Measurements from ENCODE around the gene MRPS35.

MRPS35 gene

GRCh38 chr12:27796128-27796527, 85.5 kb downstream of the MRPS35 start:
- no peak for DNase-seq (ENCODE audit: extremely low read depth, insufficient read length)
- no peak for TF ChIP-seq CTCF (IDR thresholded peaks at IDR 0.05; ENCODE audit: insufficient read depth, low read length, poor library complexity, severe bottlenecking)
- H3K27me3 ChIP-seq (replicated peaks; ENCODE audit: control insufficient read depth, insufficient read depth, low read length) = no peaks in the 10 kb centered on the region
- peaks cover 11% of the 10 kb centered on the region for H3K36me3 ChIP-seq (ENCODE audit: control insufficient read depth, insufficient read depth, low read length)
- no peak overlapping the region for H3K4me3 ChIP-seq (replicated peaks; ENCODE audit: low read depth, low read length)

- no peak for DNase-seq (ENCODE audit: extremely low read depth, insufficient read length)
- TF ChIP-seq CTCF (IDR thresholded peaks at IDR 0.05; ENCODE audit: insufficient read depth, low read length, poor library complexity, severe bottlenecking) = no peak
- peaks cover 11% of the 10 kb centered on the region for H3K36me3 ChIP-seq (ENCODE audit: control insufficient read depth, insufficient read depth, low read length)
- H3K27me3 ChIP-seq (replicated peaks; ENCODE audit: control insufficient read depth, insufficient read depth, low read length) = no peaks in the 10 kb centered on the region
- H3K4me3 ChIP-seq (replicated peaks; ENCODE audit: low read depth, low read length) = no peak overlapping the region
These were observed 86.8 kb downstream of the MRPS35 start for GRCh38 chr12:27797301-27798025.

DNA sequence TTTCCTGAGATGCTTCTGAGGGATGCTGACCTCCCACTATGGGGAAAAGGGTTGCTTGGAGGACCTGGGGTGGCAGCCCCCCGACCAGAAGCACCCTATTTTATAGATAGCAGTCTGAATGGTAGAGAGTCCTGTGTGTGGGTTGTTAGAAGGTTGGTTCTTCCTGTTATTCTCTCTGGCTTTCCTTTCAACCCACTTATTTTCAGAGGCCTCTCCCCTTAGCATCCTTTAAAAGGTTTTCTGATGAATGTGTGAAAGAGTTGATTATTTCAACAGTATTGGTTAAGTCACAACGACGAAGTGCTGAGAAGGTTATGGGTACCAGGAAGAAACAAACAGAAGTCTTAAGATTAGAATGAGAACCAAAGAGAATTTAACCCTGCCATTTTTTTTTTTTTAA, 90.2 kb downstream of the MRPS35 start:
- no peak overlapping the region for H3K4me3 ChIP-seq (replicated peaks; ENCODE audit: low read depth, low read length)
- H3K36me3 ChIP-seq (ENCODE audit: control insufficient read depth, insufficient read depth, low read length) = peaks cover 6% of the 10 kb centered on the region

DNA sequence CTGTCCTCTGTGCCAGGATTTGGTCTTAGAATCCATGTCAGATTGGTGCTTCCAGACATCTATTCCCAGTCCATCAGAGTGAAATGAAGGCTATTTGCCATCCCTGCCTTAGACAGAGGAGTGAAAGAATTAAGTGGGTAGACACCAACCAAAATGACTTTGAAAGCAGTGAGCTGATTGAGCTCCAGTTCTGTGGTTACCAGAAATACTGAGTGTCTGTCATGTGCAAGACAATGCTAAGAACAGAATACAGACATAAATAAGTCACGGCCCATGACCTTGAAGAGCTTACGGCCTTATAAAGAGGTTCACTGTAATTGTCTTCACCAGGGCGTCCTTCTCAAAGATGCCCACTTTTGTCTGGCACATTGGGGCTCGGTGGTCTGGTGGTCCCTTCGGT, 91.0 kb downstream of the MRPS35 start:
- TF ChIP-seq CTCF (IDR thresholded peaks at IDR 0.05; ENCODE audit: insufficient read depth, low read length, poor library complexity, severe bottlenecking) = no peak
- Histone ChIP-seq H3K4me3 (replicated peaks; ENCODE audit: low read depth, low read length) (no peak overlapping the region), H3K36me3 (ENCODE audit: control insufficient read depth, insufficient read depth, low read length) (peaks cover 5% of the 10 kb centered on the region), H3K27me3 (replicated peaks; ENCODE audit: control insufficient read depth, insufficient read depth, low read length) (no peaks in the 10 kb centered on the region)
- DNase-seq (ENCODE audit: extremely low read depth, insufficient read length) = no peak

More for the DNA sequence above, 90.2 kb downstream of the MRPS35 start:
- DNase-seq (ENCODE audit: extremely low read depth, insufficient read length) = no peak
- no peaks in the 10 kb centered on the region for H3K27me3 ChIP-seq (replicated peaks; ENCODE audit: control insufficient read depth, insufficient read depth, low read length)
- TF ChIP-seq CTCF (IDR thresholded peaks at IDR 0.05; ENCODE audit: insufficient read depth, low read length, poor library complexity, severe bottlenecking) = no peak

DNA sequence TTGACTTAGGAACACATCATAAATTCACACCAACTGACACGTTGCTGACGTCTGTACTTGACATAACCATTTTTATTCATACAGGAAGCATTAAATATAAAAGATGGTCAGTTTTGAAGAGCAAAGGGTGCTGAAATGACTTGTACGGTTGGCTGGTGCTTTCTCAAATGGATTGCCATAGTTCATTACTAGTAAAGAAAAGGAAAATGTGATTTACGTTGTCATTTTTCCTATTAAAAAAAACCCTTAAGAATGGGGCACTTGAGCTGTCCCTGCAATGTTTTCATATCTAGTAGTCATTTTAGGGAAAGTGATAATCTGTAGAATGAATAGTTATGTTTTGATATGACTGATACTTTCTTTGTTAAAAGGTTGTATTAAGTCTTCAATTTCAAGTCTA, 91.9 kb downstream of the MRPS35 start:
- no peak for DNase-seq (ENCODE audit: extremely low read depth, insufficient read length)
- no peak overlapping the region for H3K4me3 ChIP-seq (replicated peaks; ENCODE audit: low read depth, low read length)
- no peaks in the 10 kb centered on the region for H3K27me3 ChIP-seq (replicated peaks; ENCODE audit: control insufficient read depth, insufficient read depth, low read length)
- H3K36me3 ChIP-seq (ENCODE audit: control insufficient read depth, insufficient read depth, low read length) = peaks cover 5% of the 10 kb centered on the region
- TF ChIP-seq CTCF (IDR thresholded peaks at IDR 0.05; ENCODE audit: insufficient read depth, low read length, poor library complexity, severe bottlenecking) = no peak

DNA sequence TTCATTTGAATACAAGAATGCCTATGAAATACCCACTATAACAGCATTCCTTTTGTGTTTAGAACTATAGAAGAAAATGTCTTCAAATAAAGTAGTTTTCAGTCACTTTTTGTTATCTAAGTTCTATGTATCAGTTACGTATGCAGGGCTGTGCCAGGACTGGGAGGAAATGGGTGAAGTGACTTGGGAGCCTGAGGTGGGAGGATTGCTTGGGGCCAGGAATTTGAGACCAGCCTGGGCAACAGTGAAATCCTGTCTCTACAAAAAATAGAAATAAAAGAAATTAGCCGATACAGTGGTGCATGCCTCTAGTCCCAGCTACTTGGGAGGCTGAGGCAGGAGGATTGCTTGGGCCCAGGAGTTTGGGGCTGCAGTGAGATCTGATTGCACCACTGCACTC, 92.3 kb downstream of the MRPS35 start:
- no peak overlapping the region for H3K4me3 ChIP-seq (replicated peaks; ENCODE audit: low read depth, low read length)
- peaks cover under 1% of the 10 kb centered on the region for H3K36me3 ChIP-seq (ENCODE audit: control insufficient read depth, insufficient read depth, low read length)
- no peak for TF ChIP-seq CTCF (IDR thresholded peaks at IDR 0.05; ENCODE audit: insufficient read depth, low read length, poor library complexity, severe bottlenecking)
- H3K27me3 ChIP-seq (replicated peaks; ENCODE audit: control insufficient read depth, insufficient read depth, low read length) = no peaks in the 10 kb centered on the region
- no peak for DNase-seq (ENCODE audit: extremely low read depth, insufficient read length)
